ENCODE measurements around the gene BTNL9. TPM values are rescaled to one million over a fixed set of nuclear protein-coding genes. Genes with fewer than 3 reads are reported as not detected.
"Not testable (repeated sequence)": the region's sequence is repeated elsewhere in the genome, so short reads cannot be mapped to it uniquely, and the experiment has no call there.

BTNL9 gene
- total RNA-seq, 1 donor from 2014 or later = 38.5 TPM

GRCh38 chr5:181044093-181044599, 4.1 kb downstream of the BTNL9 start:
- Histone ChIP-seq H3K27me3 (ENCODE audit: low read depth) (peaks cover 74% of the 10 kb centered on the region), H3K36me3 (no peaks in the 10 kb centered on the region), H3K9me3 (replicated peaks) (no peaks in the 10 kb centered on the region), H3K27ac (replicated peaks) (peak overlapping the region; percentile 92), H3K4me1 (peaks cover 9% of the 10 kb centered on the region), H3K4me3 (peak overlapping the region; percentile 64)
- intact Hi-C loops (cut with micrococcal nuclease) = no loop called here
- DNase-seq = no peak
- TF ChIP-seq CTCF (IDR thresholded peaks at IDR 0.05; ENCODE audit: borderline replicate concordance) = no peak

GRCh38 chr5:181044662-181045305, 4.7 kb downstream of the BTNL9 start:
- no peaks in the 10 kb centered on the region for H3K36me3 ChIP-seq
- peak overlapping the region; percentile 64 for H3K4me3 ChIP-seq
- H3K4me1 ChIP-seq = peaks cover 14% of the 10 kb centered on the region
- DNase-seq = peak; percentile 53
- H3K27me3 ChIP-seq (ENCODE audit: low read depth) = peaks cover 81% of the 10 kb centered on the region
- H3K9me3 ChIP-seq (replicated peaks) = no peaks in the 10 kb centered on the region
- TF ChIP-seq CTCF (IDR thresholded peaks at IDR 0.05; ENCODE audit: borderline replicate concordance) = no peak
- peak overlapping the region; percentile 92 for H3K27ac ChIP-seq (replicated peaks)
- intact Hi-C loops (cut with micrococcal nuclease) = no loop called here

- intact Hi-C loops (cut with micrococcal nuclease) = no loop called here
- no peak for DNase-seq
- Histone ChIP-seq H3K9me3 (replicated peaks) (no peaks in the 10 kb centered on the region), H3K4me1 (peaks cover 14% of the 10 kb centered on the region), H3K4me3 (peak overlapping the region; percentile 37), H3K27me3 (ENCODE audit: low read depth) (peaks cover 86% of the 10 kb centered on the region), H3K36me3 (no peaks in the 10 kb centered on the region), H3K27ac (replicated peaks) (peak overlapping the region; percentile 88)
- peak; percentile 24 for TF ChIP-seq CTCF (IDR thresholded peaks at IDR 0.05; ENCODE audit: borderline replicate concordance)
Measured at GRCh38 chr5:181045316-181045715, 5.2 kb downstream of the BTNL9 start.

- peaks cover 17% of the 10 kb centered on the region for H3K4me1 ChIP-seq
- DNase-seq; intact Hi-C loops (cut with micrococcal nuclease); H3K4me3 ChIP-seq; H3K9me3 ChIP-seq (replicated peaks); H3K36me3 ChIP-seq: not testable (repeated sequence)
- H3K27ac ChIP-seq (replicated peaks) = peak overlapping the region; percentile 88
- peaks cover 86% of the 10 kb centered on the region for H3K27me3 ChIP-seq (ENCODE audit: low read depth)
Measured at GRCh38 chr5:181045857-181046256, 5.8 kb downstream of the BTNL9 start.

- no peak for TF ChIP-seq CTCF (IDR thresholded peaks at IDR 0.05; ENCODE audit: borderline replicate concordance)
- Histone ChIP-seq H3K27me3 (ENCODE audit: low read depth) (peaks cover 90% of the 10 kb centered on the region), H3K27ac (replicated peaks) (no peak overlapping the region), H3K4me3 (no peak overlapping the region), H3K9me3 (replicated peaks) (no peaks in the 10 kb centered on the region), H3K4me1 (peaks cover 28% of the 10 kb centered on the region), H3K36me3 (no peaks in the 10 kb centered on the region)
- intact Hi-C loops (cut with micrococcal nuclease) = no loop called here
- DNase-seq = no peak
Measured at GRCh38 chr5:181047288-181047687, 7.2 kb downstream of the BTNL9 start.

- Histone ChIP-seq H3K9me3 (replicated peaks) (no peaks in the 10 kb centered on the region), H3K36me3 (no peaks in the 10 kb centered on the region), H3K4me3 (no peak overlapping the region), H3K4me1 (peaks cover 33% of the 10 kb centered on the region), H3K27me3 (ENCODE audit: low read depth) (peaks cover 90% of the 10 kb centered on the region), H3K27ac (replicated peaks) (no peak overlapping the region)
- no peak for TF ChIP-seq CTCF (IDR thresholded peaks at IDR 0.05; ENCODE audit: borderline replicate concordance)
- no peak for DNase-seq
- intact Hi-C loops (cut with micrococcal nuclease) = no loop called here
Measured at GRCh38 chr5:181047921-181048320, 7.9 kb downstream of the BTNL9 start.

Measured in left ventricle myocardium inferior (tissue), 1 donor.